ENCODE data around the gene ATP5F1E.
A peak's percentile ranks its signal among the peaks of the same experiment; 100 is the strongest.

ATP5F1E gene

DNA sequence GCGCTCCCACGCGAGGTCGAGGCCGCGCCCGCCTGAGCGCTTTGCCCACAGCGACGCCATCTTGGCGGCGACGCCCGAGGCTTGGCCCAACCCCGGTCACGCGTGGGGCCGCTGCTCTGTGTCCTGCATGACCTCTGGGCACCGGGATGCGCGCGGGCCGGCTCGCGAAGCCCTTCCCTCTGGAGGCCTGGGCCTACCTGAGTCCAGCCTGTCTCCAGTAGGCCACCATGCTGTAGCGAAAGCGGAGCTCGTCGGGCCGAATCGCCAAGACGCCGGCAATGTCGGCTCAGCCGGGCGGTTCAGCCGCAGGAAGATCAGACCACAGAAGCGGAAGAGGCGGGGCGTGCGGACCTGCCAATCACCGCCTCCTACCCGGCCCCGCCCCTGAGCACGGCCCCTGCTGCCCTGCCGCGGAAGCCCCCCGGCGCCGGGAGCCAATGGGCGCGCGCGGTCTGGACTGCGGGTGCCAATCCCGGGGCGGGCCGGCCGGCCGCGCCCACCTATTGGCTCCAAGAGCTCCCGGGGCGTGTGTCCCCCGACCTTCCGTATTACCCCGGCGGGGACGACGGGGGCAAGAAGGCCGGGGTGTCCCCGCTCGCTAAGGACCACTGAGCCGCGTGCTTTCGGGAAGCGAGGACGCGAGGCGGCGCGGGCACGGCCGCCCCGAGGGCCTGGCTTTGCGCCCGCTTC is at the start of gene ATP5F1E:
Gene ATP5F1E, minus strand, starts transcription at position 313 of the 690 bp plus-strand sequence. Its CDS starts 84 bp downstream, at position 229.
- Mint-ChIP-seq H3K4me1 (peaks cover 28% of the 10 kb centered on the region), H3K36me3 (peaks cover 21% of the 10 kb centered on the region), H3K4me3 (peak within 1 kb of the TSS; percentile 92)

DNA sequence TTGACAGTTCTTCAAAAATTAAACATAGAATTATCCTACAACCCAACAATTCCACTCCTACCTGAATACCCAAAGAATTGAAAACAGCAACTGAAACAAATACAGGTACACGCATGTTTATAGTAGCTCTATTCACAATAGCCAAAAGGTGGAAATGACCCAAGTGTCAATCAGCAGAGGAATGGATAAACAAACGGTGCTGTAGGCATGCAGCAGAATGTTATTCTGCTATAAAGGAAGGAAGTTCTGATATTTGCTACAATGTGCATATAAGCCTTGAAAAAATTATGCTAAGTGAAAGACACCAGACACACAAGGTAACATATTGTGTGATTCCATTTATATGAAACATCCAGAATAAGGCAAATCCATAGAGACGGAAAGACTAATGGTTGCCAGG is 48.9 kb upstream of the ATP5F1E start:
- no peak overlapping the region for H3K4me3 Mint-ChIP-seq
- no peak overlapping the region for H3K27ac Mint-ChIP-seq
- H3K36me3 Mint-ChIP-seq, result peaks cover 1% of the 10 kb centered on the region
- H3K9me3 Mint-ChIP-seq, result no peaks in the 10 kb centered on the region
- no peak for ATAC-seq (ENCODE audit: low read depth)
- DNase-seq (ENCODE audit: low spot score in 2 of 2), result no peak
- peaks cover 7% of the 10 kb centered on the region for H3K4me1 Mint-ChIP-seq
- H3K27me3 Mint-ChIP-seq, result peaks cover 21% of the 10 kb centered on the region

More for the DNA sequence above, at the start of gene ATP5F1E:
- Mint-ChIP-seq H3K27ac (peak within 1 kb of the TSS; percentile 83), H3K9me3 (no peaks in the 10 kb centered on the region), H3K27me3 (no peaks in the 10 kb centered on the region)
- DNase-seq (ENCODE audit: low spot score in 2 of 2), result peak; percentile 95 to 97
- peak; percentile 90 for ATAC-seq (ENCODE audit: low read depth)

DNA sequence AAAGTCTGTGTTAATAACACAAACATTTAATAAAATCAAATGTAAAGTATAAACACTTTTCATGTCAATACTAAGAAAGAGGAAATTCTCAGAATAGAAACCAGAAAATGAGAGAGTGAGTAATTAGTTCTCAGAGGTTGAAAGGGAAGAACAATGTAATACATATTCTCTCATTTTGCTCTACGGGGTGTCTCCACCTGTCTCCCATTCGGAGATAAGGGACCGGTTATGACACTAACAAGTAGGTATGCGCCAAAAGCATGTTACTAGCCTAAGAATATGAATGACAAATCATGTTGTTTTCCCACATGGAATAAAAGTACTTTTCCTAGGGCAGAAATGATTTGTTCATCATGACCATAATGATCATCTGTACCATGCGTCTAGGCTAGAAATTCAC is 46.1 kb upstream of the ATP5F1E start:
- DNase-seq (ENCODE audit: low spot score in 2 of 2), result no peak
- peaks cover 1% of the 10 kb centered on the region for H3K36me3 Mint-ChIP-seq
- H3K4me1 Mint-ChIP-seq, result peaks cover 8% of the 10 kb centered on the region
- H3K27ac Mint-ChIP-seq, result no peak overlapping the region
- no peak for ATAC-seq (ENCODE audit: low read depth)
- no peaks in the 10 kb centered on the region for H3K9me3 Mint-ChIP-seq
- peaks cover 18% of the 10 kb centered on the region for H3K27me3 Mint-ChIP-seq
- H3K4me3 Mint-ChIP-seq, result no peak overlapping the region

DNA sequence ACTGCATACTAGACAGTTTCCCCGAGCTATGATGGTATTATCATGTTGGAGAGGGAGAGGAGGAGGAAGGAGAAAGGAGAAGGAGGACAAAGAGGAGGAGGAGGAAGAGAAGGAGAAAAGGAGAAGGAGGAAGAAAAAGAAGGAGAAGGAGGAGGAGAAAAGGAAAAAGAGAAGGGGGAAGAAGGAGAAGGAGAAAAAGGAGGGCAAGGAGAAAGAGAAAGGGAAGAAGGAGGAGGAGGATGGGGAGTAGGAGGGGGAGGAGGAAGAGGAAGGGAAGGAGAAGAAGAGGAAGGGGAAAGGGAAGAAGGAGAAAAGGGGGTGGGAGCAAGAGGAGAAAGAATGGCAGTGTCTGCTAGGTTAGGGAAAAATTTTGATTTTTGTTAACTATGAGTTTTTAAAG is 45.6 kb upstream of the ATP5F1E start:
- Mint-ChIP-seq H3K4me1 (peaks cover 13% of the 10 kb centered on the region), H3K27me3 (peaks cover 18% of the 10 kb centered on the region), H3K9me3 (no peaks in the 10 kb centered on the region), H3K27ac (peak overlapping the region; percentile 8), H3K4me3 (no peak overlapping the region), H3K36me3 (peaks cover 1% of the 10 kb centered on the region)
- DNase-seq (ENCODE audit: low spot score in 2 of 2), result no peak
- no peak for ATAC-seq (ENCODE audit: low read depth)

DNA sequence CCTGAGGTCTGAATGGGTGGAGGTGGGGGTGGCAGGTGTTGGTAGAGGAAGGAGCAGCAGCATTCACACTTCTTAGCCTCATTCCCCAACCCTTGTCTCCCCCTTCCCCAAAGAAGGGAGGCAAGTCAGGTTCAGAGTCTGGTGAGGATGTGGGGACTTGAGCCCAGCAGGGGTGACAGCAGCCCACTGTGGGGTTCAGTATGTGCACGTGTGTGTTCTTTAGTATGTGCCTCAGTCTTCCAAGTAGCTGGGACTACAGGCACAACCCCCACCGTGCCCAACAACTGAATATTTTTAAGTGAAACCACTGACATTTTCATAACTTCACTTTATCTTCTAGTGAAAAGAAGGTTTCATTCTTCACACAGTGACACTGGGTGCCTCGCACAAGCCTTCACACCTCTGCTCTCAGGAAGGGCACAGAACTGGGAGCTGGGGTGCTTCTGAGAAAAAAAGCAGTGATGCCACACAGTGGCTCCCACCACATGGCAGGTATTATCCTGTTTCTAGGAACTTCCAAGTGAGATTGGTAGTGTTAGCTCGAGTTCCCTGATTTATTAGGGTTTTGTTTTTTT is 43.9 kb upstream of the ATP5F1E start:
- Mint-ChIP-seq H3K36me3 (peaks cover 1% of the 10 kb centered on the region), H3K4me1 (peaks cover 20% of the 10 kb centered on the region), H3K27me3 (peaks cover 15% of the 10 kb centered on the region), H3K4me3 (no peak overlapping the region), H3K9me3 (no peaks in the 10 kb centered on the region), H3K27ac (no peak overlapping the region)
- ATAC-seq (ENCODE audit: low read depth) (no peak), DNase-seq (ENCODE audit: low spot score in 2 of 2) (no peak)

DNA sequence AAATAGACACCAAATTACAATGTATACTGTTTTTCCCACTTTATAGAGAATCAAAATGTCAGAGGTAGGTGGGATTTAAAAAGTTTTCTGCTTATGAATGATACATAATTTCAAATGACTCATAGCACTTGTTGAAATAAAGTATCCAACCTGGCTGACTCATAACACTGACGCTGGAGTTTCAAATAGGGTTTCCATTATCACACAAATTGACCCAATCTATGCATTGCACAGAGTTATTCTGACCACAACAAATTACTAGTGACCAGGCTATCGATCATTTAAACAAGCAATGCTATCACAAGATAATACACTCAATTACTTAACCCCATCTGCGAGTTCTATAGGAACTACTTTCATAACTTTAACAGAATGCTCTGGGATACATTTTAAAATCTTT is 42.3 kb upstream of the ATP5F1E start:
- ATAC-seq (ENCODE audit: low read depth) (no peak), DNase-seq (ENCODE audit: low spot score in 2 of 2) (no peak)
- Mint-ChIP-seq H3K27ac (no peak overlapping the region), H3K4me3 (no peak overlapping the region), H3K36me3 (peaks cover 1% of the 10 kb centered on the region), H3K4me1 (peaks cover 22% of the 10 kb centered on the region), H3K27me3 (peaks cover 16% of the 10 kb centered on the region), H3K9me3 (no peaks in the 10 kb centered on the region)

DNA sequence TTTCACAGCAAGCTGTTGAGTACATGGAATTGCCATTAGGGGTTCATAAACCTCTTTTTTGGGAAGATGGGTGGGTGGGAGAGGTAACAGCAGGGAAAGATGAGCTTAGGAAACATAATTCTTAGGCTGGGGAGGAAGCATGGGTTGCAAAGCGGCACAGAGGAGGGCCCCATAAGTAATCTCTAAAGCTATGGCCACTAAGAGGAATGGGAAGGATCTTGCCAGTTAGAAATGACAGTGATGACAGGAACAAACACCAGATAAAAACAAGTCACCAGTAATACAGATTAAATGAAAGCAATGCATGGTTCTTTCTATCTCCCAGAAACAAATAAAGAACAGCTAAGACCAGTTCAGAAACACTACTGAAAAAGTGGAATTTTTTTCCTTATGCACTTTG is 41.4 kb upstream of the ATP5F1E start:
- Mint-ChIP-seq H3K36me3 (peaks cover 1% of the 10 kb centered on the region), H3K4me1 (peaks cover 22% of the 10 kb centered on the region), H3K27ac (no peak overlapping the region), H3K4me3 (no peak overlapping the region), H3K9me3 (no peaks in the 10 kb centered on the region), H3K27me3 (peaks cover 14% of the 10 kb centered on the region)
- DNase-seq (ENCODE audit: low spot score in 2 of 2) (no peak), ATAC-seq (ENCODE audit: low read depth) (no peak)

DNA sequence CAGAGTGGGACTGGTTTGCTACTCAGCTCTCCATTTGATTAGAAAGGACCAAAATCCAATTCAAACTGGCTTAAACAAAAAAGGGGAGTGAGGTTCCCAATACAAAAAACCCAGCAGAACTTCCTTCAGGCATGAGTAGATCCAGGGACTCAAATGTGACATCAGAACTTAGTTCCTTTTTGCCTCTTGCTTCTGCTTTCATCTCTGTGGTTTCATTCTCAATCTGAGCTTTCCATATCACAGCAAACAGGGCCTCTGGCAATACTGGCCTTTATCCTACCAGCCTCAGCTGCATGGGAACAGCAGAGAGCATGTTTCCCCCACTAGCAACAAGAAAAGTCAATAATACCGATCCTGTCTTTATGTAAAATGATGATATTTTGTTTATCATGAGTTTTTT is 39.1 kb upstream of the ATP5F1E start:
- H3K4me3 Mint-ChIP-seq, result no peak overlapping the region
- no peaks in the 10 kb centered on the region for H3K9me3 Mint-ChIP-seq
- no peaks in the 10 kb centered on the region for H3K36me3 Mint-ChIP-seq
- peak in 1 of 2 donors; percentile 34 for DNase-seq (ENCODE audit: low spot score in 2 of 2)
- peak; percentile 97 for ATAC-seq (ENCODE audit: low read depth)
- H3K4me1 Mint-ChIP-seq, result peaks cover 15% of the 10 kb centered on the region
- H3K27ac Mint-ChIP-seq, result no peak overlapping the region
- peaks cover 8% of the 10 kb centered on the region for H3K27me3 Mint-ChIP-seq

DNA sequence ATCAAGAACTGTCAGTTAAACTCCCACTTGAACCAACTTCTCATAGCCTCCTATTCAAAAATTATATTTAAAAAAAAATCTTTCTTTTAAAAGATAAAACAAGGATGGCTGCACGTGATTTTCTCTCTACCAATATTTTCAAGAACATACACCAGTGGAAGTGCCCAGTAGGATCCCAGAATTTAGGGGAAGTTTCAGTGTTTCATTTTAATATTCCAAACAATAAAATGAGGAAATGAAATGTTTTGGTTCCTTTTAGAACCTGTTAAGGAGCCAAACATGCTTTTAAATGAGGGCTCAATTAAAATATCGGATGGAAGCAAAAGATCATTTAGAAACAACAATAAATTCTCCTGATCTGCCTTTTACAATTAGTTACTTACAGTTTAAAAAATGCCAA is 36.9 kb upstream of the ATP5F1E start:
- Mint-ChIP-seq H3K27me3 (peaks cover 1% of the 10 kb centered on the region), H3K9me3 (no peaks in the 10 kb centered on the region), H3K27ac (no peak overlapping the region), H3K36me3 (no peaks in the 10 kb centered on the region), H3K4me3 (no peak overlapping the region), H3K4me1 (peaks cover 15% of the 10 kb centered on the region)
- no peak for ATAC-seq (ENCODE audit: low read depth)
- DNase-seq (ENCODE audit: low spot score in 2 of 2), result no peak

DNA sequence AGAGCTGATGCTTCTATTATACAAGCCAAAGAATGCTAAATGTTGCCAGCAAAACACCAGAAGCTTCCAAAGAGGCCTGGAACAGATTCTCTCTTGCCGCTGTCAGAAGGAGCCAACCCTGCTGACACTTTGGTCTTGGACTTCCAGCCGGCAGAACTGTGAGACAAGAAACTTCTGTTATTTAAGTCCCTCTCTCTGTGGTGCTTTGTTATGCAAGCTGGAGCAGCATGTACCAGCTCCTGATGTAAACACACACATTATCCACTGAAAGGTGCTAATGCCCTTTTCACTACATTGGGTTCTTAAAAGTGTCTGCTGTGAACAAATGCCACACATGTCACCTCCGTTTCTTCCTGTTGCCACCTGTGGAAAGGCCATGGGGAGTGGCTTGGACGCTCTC is 36.4 kb upstream of the ATP5F1E start:
- no peak overlapping the region for H3K27ac Mint-ChIP-seq
- ATAC-seq (ENCODE audit: low read depth) (no peak), DNase-seq (ENCODE audit: low spot score in 2 of 2) (no peak)
- H3K36me3 Mint-ChIP-seq, result no peaks in the 10 kb centered on the region
- H3K27me3 Mint-ChIP-seq, result peaks cover 1% of the 10 kb centered on the region
- H3K9me3 Mint-ChIP-seq, result no peaks in the 10 kb centered on the region
- H3K4me3 Mint-ChIP-seq, result no peak overlapping the region
- peaks cover 15% of the 10 kb centered on the region for H3K4me1 Mint-ChIP-seq

DNA sequence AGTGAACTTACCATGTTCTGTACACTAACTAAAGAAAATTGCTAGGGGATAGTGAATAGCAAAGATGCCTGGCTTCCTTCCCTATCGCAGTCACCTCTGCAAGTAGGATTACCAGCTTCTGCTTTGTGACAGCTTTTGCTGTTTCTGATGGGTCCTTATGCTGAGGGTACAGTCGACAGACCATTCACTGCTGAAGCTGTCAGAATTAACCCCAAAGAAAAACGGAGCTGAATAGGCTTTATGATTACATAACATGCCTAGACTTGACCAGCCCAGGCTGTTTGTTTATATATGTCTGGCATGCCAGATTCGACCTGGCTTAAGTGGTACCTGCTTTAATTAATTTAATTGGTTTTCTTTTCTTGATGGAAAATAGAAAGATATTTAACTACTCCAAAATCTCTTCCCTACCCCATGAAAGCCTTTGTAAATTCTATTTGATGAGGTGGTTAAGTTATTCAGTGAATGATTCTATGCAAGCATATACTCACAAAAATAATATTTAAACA is 32.1 kb upstream of the ATP5F1E start:
- H3K4me1 Mint-ChIP-seq, result no peaks in the 10 kb centered on the region
- H3K36me3 Mint-ChIP-seq, result no peaks in the 10 kb centered on the region
- H3K27me3 Mint-ChIP-seq, result peaks cover 2% of the 10 kb centered on the region
- H3K9me3 Mint-ChIP-seq, result no peaks in the 10 kb centered on the region
- no peak for DNase-seq (ENCODE audit: low spot score in 2 of 2)
- no peak overlapping the region for H3K27ac Mint-ChIP-seq
- no peak for ATAC-seq (ENCODE audit: low read depth)
- H3K4me3 Mint-ChIP-seq, result no peak overlapping the region

DNA sequence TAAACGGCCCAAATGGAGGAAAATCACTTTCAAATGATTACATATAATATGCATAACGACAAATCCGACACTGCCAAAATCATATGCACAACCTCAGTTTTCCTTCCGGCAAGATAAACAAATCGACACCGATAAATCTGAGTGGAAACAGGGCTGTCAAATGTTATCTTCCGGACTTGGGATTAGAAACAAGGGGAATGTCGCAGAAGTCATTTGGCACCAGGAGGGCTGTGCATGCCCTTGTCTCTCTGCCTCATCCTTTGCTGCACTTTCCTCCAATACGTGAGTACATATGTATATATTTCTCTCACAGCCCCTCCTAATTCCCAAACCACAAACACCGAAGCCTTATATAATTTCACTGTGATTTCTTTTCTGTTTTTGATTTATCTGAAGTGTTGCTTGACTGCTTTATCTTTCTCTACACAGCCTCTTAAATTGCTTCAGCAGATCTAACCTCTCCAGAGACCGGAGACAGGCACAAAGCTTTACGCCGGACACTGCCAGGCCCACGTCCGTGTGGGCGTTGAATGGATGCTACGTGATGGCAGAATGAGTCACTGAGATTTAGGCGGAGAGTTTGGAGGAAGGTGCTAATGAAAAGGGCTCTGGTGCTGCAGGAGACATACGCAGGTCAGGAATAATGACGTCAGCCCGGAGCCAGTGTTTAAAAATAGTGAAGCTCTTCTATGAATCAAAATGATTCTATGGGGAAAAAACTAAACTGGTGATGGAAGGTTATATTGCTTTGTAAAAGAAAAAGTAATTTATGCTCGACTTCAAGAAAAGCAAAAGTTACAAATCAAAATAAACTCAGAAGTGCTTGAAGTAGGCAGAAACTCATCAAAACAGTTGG is 31.5 kb upstream of the ATP5F1E start:
- DNase-seq (ENCODE audit: low spot score in 2 of 2), result no peak
- H3K27me3 Mint-ChIP-seq, result peaks cover 2% of the 10 kb centered on the region
- no peaks in the 10 kb centered on the region for H3K4me1 Mint-ChIP-seq
- H3K36me3 Mint-ChIP-seq, result no peaks in the 10 kb centered on the region
- no peaks in the 10 kb centered on the region for H3K9me3 Mint-ChIP-seq
- no peak overlapping the region for H3K27ac Mint-ChIP-seq
- no peak overlapping the region for H3K4me3 Mint-ChIP-seq
- ATAC-seq (ENCODE audit: low read depth), result no peak

DNA sequence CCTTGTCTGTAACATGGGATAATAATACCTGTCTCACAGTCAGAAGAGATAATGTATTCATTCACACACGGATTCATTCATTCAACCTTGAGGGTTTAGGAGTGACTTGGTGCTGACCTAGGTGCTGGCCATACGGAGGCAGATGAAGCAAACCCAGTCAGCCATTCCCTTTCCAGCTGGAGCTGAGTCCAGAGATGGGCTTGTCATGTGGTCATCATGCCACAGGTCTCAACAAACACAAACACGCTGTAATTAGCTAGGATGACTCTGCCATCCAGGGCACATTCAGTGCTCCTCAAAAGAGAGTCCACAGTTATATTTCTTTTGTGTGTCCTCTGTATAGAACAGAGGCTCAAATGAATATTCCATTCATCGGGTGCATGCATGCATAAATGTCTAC is 29.9 kb upstream of the ATP5F1E start:
- Mint-ChIP-seq H3K27ac (no peak overlapping the region), H3K4me1 (no peaks in the 10 kb centered on the region), H3K36me3 (no peaks in the 10 kb centered on the region), H3K27me3 (peaks cover 2% of the 10 kb centered on the region), H3K4me3 (no peak overlapping the region), H3K9me3 (no peaks in the 10 kb centered on the region)
- DNase-seq (ENCODE audit: low spot score in 2 of 2) (no peak), ATAC-seq (ENCODE audit: low read depth) (no peak)

DNA sequence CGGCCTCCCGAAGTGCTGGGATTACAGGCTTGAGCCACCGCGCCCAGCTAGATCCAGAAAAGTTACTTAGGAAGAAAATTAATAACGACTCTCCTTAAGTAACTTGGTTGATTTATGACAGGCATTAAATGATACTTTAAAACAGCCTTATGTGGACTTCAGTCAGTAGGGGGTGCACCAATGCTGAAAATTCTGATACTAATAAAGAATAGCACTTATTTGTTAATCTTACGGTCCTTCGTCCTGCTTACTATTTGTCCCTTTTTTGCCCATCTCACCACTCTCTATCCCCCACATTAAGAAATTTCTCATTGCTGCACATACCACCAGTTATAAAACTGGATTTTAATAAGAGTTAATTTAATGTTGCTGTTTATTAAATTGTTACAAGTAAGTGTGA is 23.2 kb upstream of the ATP5F1E start:
- ATAC-seq (ENCODE audit: low read depth) (peak; percentile 58), DNase-seq (ENCODE audit: low spot score in 2 of 2) (peak in 1 of 2 donors; percentile 16)
- peaks cover 8% of the 10 kb centered on the region for H3K27me3 Mint-ChIP-seq
- H3K9me3 Mint-ChIP-seq, result no peaks in the 10 kb centered on the region
- H3K36me3 Mint-ChIP-seq, result no peaks in the 10 kb centered on the region
- H3K4me3 Mint-ChIP-seq, result no peak overlapping the region
- H3K27ac Mint-ChIP-seq, result no peak overlapping the region
- H3K4me1 Mint-ChIP-seq, result peaks cover 2% of the 10 kb centered on the region
